GM21390 (cell line): ENCODE measurements around the gene TGFBR3.
A peak's percentile ranks its signal among the peaks of the same experiment; 100 is the strongest.

Source experiments
- ATAC-seq: cut with Tn5 transposase; IDR thresholded peaks from one replicate; pipeline ENCODE4 v1.9.1; 2021; ENCODE audit not compliant: unreplicated experiment

The TGFBR3 gene

DNA sequence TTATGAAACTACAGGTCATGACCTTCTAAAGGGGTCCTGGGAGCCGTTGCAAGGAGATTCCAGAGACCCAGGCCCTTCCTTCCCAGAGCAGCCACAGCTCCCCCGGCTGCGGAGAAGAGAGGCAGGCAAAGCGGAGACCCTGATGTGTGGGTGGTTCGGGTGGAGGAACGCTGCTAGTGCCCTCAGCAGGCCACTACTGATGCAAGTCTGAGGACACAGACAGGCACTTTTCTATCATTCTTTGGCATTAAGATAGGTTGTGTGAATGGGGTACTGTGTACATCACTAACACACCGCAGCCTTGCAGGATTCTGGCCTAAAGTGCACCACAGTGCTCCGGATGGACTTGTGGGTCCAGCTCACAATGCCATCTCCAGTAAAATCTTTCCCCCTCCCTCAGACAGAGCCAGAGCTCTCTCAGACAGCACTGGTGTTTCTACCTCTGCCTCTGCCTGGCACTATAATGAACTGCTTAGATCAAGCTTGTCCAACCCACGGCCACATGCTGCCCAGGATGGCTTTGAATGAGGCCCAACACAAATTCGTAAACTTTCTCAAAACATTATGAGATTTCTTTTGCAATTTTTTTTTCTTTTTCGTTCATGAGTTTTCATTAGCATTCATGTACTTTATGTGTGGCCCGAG lies 121.4 kb downstream of the TGFBR3 start:
- no peak for ATAC-seq

DNA sequence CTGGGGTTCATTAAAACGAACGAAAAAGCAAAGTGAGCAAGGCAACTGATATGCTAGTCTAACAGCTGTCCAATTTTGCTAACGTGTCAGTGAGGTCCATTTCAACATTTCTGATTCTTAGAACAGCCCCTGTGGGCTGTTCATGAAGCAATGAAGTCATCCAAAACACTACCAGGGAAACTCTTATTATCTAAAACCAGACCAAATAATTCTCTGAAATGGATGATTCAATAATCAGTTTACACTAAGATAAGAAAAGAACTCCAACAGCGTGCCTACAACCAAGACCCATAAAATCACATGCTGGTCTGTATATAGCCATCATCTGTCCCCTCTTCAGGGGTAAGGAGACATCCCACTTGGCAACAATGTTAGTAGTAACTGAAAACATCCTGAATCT lies 122.7 kb downstream of the TGFBR3 start:
- no peak for ATAC-seq

- ATAC-seq = no peak
Measured at GRCh38 chr1:91761295-91761721, 124.6 kb downstream of the TGFBR3 start.

- ATAC-seq = no peak
Measured at GRCh38 chr1:91760512-91760911, 125.4 kb downstream of the TGFBR3 start.

- ATAC-seq = no peak
Measured at GRCh38 chr1:91759076-91759475, 126.9 kb downstream of the TGFBR3 start.

- no peak for ATAC-seq
Measured at GRCh38 chr1:91757763-91758460, 128.0 kb downstream of the TGFBR3 start.

DNA sequence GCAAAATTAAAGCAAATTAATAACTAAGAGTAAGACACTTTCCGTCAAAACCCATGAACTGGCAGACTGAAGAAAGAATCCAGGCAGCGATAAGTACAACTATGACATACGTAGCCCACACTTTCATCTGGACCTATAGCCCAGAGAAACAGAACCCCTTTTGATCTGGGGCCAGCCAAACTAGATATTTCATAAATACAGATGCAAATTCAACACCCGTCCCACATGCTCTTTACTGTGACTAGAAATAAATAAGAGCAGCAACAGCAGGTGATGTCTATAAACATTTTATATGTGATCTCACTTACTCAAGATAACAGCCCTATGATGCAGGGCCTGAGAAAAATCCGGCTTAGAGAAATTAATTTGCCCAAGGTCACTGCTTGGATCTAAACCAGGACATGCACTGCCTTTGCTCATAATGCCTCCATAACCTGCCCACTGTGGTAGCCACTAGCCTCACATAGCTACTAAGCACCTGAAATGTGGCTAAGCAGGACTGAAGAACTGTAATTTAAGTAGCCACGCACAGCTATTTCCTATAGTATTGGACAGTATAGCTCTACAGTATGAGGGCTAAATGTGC lies 130.2 kb downstream of the TGFBR3 start:
- no peak for ATAC-seq

GRCh38 chr1:91754816-91755580 lies 131.0 kb downstream of the TGFBR3 start:
- ATAC-seq = no peak

GRCh38 chr1:91754348-91754747 lies 131.6 kb downstream of the TGFBR3 start:
- ATAC-seq = peak; percentile 55

GRCh38 chr1:91753878-91754277 lies 132.1 kb downstream of the TGFBR3 start:
- ATAC-seq = no peak

GRCh38 chr1:91752324-91752723 lies 133.6 kb downstream of the TGFBR3 start:
- peak; percentile 64 for ATAC-seq

DNA sequence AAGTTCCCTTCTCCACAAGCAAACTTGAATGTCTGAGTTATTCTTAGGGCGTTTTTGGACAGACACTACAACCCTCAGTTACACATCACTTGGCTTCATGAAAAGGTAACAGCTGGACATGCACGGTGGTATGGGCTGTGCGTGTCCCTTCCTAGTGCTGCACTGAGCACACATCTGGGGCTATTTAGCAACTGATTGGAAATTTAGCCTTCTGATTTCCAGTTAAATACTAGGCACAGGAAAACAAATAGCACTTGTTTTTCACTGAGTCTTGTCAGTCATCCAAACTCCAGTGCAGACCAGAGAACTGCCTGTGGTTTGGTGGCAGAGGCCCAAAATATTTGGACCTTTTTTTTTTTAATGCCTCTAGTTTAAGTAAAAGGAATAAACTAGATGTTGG lies 134.7 kb downstream of the TGFBR3 start:
- no peak for ATAC-seq

GRCh38 chr1:91750398-91750996 lies 135.5 kb downstream of the TGFBR3 start:
- ATAC-seq = no peak

DNA sequence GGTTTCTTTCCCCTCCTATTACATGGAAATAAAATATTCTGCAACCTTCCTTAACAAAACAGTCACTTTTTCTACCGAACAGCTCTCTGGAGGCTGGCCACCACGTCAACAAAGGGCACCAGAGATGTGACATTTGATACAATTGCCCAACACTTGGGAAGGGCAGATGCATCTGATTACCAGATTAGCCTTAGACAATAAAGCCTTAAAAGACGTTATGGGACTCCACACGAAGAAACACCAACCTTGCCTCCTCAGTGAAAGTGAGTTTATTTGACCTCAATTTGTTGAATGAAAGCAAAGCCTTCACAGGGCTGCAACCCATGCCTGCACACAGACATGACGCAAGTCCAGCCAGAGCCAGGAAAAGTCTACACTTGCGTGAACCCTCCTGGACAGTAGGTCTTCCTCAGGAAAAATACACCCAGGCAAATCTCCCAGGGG lies 136.1 kb downstream of the TGFBR3 start:
- ATAC-seq = no peak

DNA sequence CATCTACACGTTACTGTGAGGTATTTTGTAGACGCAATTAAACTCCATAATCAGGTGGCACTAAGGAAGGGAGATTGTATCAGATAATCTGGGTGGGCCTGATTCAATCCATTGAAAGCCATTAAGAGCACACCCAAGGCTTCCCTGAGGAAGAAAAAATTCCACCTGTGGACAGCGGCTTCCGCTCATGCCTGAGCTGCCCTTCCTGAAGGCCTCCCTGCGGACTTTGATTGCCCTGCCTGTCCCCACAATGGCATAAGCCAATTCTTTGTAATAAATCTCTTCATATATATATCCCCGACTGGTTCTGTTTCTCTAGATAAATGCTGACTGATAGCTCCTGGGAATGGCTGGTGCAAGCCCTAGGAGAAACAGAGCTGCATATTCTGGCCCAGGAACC lies 138.3 kb downstream of the TGFBR3 start:
- ATAC-seq = no peak

GRCh38 chr1:91746728-91747338 lies 139.1 kb downstream of the TGFBR3 start:
- no peak for ATAC-seq

GRCh38 chr1:91745640-91746373 lies 140.1 kb downstream of the TGFBR3 start:
- ATAC-seq = no peak

- no peak for ATAC-seq
Measured at GRCh38 chr1:91744953-91745639, 140.9 kb downstream of the TGFBR3 start.

- no peak for ATAC-seq
Measured at GRCh38 chr1:91742848-91743292, 143.1 kb downstream of the TGFBR3 start.
